GM19328 (cell line): ENCODE measurements around the gene RAB30.

ENCODE experiments used
- ATAC-seq: cut with Tn5 transposase; IDR thresholded peaks from one replicate; pipeline ENCODE4 v1.9.1; 2021; ENCODE audit warnings: mild to moderate bottlenecking, moderate library complexity; ENCODE audit not compliant: unreplicated experiment

Gene RAB30

DNA sequence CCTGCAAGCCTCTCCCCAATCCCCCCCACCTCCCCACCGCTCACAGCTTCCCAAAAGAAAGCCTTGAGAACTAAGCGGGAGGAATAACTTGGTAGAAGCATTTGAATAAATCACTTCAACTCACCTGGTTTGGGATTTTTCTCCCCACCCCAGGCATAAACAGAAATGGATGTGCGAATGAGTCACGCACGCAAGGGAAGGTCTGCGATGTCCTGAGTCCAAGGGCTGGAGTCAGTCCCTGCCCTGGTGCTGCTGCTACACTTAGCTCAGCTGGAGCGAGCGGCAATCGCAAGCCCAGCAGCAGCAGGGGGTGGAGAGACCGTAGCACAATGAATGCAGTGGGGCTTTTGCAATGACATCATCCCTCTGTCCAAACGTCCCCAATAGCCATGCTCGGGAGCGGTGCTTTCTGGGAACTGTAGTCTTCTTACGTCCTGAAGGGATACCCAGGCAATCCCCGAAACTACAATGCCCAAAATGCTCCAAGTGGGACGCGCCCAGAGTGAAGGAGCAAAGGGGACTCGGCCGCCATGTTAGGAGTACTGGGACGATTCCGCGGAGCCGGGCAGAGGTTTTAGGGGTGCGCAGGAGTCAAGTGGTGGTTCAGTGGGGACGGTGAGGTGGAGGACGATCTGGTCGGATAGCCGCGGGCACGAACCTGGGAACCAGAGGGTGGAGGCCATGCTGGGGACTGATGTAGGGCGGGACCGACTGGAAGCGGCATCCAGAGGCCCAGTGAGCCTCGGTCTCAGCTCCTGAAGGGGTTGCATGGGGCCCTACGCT, at the start of gene RAB30:
Gene RAB30, minus strand, starts transcription at position 331 of the 783 bp plus-strand sequence. CDS start 74,581 bp downstream, outside the sequence.
- ATAC-seq: peak; percentile 95

- no peak for ATAC-seq
Measured at GRCh38 chr11:83120327-83120726, 48.6 kb upstream of the RAB30 start.

DNA sequence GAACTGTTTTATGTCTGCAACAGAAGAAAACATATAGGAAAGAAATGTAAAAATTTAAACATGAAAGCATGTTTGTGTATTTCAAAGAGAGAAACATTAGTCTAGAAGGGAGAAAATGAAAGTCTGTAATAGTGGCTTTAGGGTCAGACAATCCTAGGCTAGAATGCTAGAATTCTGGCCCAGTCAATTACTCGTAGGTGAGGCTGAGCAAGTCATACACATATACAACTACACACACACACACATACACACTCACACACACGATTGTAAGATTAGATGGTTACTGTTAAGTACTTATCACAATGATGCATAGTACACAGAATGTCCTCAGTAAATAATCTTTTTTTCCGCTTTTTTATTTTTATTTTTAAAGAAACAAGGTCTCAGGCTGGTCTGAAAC, 47.5 kb upstream of the RAB30 start:
- no peak for ATAC-seq

DNA sequence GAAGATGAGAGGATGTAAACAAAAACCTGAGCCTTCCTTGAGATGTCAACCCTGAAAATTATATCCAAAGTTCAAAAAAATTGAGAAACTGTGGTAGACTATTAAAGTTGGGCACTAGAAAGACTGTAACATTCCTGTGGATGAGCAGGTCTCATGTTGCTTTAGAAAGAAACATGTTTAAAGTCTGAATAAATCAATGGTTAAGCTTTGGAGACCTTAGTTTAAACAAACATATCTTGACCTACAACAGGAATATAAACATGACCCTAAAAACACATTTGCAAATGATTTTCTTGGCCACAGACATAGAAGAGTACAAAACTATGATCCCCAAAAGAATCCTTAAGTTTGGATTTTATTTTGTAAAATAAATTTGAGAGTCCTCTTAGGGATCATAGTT, 47.1 kb upstream of the RAB30 start:
- no peak for ATAC-seq

- no peak for ATAC-seq
Measured at GRCh38 chr11:83116015-83116641, 44.4 kb upstream of the RAB30 start.

DNA sequence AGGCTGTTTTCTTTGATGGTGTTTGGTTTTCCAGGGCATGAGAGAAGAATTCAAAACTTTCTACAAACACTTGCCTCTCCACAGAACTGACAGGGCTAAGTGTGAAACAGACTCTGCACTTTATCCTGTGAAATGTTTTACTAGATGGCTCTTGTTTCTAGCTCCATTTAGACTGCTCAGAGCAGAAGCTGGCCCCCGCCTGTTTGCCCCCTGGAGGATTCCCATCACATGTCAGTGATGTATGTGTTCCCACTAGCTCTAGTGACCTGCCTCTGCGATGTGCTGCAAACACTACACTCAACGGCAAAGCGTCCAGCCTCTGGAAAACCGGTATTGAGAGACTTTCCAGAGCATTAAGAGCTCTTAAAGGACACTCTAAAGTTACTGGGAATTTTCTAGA, 43.9 kb upstream of the RAB30 start:
- no peak for ATAC-seq

DNA sequence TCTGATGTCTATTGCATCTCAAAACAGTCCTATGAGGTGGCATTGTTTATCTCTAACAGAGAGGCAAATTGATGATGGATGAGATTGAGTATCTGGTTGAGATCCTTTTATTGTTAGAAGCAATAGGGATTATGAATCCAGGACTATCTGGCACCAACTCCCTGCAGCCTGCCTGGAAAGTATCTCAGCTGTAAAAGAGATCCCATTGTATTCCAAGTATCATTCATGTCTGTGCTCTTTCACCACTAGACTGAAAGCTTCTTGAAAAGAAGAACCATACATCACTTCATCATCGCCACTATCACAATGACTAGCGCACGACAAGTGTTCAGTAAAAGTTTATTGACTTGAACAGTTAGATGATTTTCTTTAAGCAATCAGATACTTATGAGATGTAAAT, 43.3 kb upstream of the RAB30 start:
- no peak for ATAC-seq

DNA sequence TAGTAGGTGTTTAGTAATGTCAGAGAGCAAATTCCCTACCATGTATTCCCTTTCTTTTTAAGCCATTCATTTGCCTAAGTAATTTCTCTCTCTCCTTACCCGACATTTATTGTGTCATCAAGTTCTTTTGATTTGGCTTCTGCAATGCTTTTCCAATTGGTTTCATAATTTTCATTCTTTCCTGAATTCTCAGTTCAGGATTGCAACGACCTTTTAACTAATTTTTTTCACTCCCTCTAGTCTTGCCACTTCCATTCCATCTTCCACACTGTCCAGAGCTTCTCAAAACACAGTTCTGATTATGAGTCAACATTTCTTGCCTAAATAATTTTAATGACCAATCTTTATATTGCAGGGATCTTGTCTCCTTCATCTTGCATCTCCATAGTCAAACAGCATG, 41.2 kb upstream of the RAB30 start:
- ATAC-seq: no peak

DNA sequence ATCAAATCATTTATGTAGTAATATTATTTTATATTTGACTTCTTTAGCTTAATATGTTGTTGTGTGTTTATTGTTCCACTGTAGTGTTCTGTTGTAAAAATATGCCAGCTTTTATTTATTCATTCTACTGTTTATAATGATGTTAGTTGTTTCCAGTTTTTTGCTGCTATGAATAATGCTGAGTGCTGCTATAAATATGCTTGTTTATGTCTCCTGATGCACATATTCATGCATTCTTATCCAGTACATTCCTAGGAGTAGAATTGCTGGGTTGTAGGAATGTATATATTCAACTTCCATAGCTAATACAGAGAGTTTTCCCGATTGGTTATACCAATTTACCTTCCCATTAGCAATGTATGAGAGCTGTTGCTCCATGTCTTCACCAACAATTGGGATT, 33.5 kb upstream of the RAB30 start:
- no peak for ATAC-seq

- no peak for ATAC-seq
Measured at GRCh38 chr11:83102834-83103233, 31.1 kb upstream of the RAB30 start.

DNA sequence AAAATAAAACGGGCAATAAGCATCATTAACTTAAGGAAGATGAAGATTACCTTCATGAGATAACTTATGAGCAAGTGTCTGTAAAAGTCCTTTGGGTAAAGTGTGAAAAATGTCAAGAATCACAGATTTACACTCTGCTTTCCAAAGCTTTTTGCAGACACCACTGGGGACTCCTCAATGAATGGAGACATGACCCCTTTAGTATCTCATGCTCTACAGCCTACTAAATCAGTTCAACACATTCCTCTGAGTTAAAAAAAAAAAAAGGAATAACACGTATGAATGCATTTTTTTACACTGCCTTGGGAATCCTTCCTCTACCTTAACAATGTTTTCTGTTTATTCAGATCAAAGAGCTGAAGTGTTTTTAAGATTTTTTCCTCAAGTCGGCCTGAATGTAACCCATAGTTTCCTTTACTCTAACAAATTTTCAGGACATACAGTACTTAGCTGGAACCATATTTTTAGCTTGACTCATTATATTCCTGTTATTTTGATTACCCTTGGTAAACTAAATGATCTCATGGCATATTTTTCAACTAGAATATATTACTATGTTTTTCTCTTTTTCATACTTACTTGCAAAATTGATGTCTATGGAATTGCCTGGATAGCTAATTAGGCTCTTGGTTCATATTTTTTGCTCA, 25.9 kb upstream of the RAB30 start:
- ATAC-seq: no peak

DNA sequence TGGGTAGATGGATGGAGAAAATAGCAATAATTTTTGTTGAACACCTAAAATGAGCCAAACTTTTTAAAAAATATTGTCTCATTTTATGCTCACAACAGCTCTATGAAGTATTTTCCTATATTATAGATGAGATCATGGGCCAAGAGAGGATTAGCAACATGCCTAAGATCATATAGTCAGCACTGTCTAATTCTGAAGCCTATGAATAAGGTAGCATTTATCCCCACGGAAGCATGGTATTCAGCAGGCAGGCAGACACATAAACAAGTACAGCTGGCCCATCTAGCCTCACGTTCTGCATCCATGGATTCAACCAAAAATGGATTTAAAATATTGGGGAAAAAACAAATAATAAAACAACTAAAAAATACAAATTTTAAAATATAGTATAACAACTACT, 21.9 kb upstream of the RAB30 start:
- no peak for ATAC-seq

GRCh38 chr11:83092488-83093384, 21.0 kb upstream of the RAB30 start:
- no peak for ATAC-seq

GRCh38 chr11:83088965-83089364, 17.3 kb upstream of the RAB30 start:
- no peak for ATAC-seq

DNA sequence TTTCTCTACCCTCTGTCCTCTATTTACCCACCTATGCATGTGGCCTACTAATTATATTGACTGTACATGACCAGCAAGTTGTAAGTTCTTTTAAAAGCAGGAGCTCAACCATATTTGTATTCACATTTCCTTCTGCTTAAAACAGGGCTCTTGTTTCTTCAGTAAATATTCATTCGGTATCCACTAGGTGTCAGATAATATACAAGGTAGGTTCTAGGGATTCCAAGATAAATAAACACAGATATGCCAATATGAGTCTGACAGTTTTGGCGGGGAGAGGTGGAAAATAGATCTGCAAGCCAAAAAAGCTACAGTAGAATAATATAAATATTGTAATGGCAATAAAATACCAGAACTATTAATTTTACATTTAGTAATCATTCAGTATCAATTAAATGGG, 15.3 kb upstream of the RAB30 start:
- no peak for ATAC-seq

GRCh38 chr11:83079820-83080219, 8.1 kb upstream of the RAB30 start:
- no peak for ATAC-seq

- ATAC-seq: no peak
Measured at GRCh38 chr11:83078269-83078668, 6.6 kb upstream of the RAB30 start.

GRCh38 chr11:83073884-83074283, 2.2 kb upstream of the RAB30 start:
- ATAC-seq: no peak

DNA sequence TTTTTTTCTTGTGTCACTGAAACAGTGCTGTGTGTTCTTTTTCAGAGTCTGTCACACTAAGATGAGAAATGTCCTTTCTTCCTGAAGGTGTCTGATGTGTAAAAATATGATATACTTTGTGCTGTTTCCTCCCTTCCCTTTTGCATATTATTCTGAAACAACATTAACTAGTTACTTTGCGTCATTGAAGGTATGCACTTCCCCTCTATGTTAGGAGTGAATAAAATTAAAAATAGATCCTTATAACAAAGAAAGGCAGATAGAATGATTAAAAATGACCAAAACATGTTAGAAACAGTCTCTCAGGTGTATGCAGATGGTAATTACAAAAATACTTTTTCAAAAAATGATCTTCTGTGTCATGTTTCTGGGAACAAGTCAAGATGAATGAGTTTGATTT, 1.6 kb upstream of the RAB30 start:
- no peak for ATAC-seq

DNA sequence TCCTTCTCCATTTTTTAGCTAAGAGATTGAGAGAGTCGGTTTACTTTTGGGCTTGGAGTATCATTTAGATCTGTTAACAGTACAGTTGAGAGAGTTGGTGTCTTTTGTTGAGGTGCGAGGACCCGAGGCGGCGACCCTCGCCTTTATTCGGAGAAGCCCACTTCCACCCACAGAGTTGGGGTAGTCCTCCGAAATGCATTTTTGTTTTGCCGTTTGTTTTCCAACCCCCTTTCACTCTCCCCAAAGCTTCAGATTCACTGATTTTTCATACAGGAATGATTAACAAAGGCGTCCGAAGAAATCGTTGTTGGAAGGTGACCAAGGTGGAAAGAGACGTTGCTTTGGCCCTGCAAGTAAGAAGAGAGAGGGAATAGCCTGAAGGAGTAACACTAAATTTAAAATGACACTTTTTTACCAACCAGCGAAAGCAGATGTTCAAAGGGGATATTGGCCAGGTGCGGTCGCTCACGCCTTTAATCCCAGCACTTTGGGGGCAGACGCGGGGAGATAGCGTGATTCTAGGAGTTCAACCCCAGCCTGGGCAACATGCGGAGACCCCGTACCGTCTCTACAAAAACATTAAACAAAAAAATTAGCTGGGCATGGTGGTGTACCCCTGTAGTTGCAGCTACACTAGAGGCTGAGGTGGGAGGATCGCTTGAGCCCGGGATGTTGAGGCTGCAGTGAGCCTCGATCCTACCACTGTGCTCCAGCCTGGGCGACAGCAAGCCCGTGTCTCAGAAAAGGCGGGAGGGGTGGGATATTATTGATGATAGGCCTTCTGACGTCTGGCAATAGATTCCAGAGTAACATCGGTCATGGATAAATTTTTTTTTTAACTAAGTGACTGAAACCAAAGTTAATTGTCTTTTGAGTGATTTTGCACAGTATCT, 899 bp upstream of the RAB30 start:
- ATAC-seq: no peak
